SU-DHL-6 (cell line): ENCODE results near the gene CHMP1B.

Experiments
- H2AFZ ChIP-seq: fragments of 200-600 bp; sonication (generic); 2 replicates; pipeline ENCODE4 v1.6.1; 2014; ENCODE audit warnings: low read depth, mild to moderate bottlenecking, moderate library complexity, mixed read lengths, antibody characterized with exemption, low read length; ENCODE audit not compliant: severe bottlenecking
- H3F3A ChIP-seq: fragments of 200-600 bp; shearing (Covaris generic); 2 replicates; pipeline ENCODE4 v1.6.0; 2016; ENCODE audit warnings: antibody characterized with exemption, mild to moderate bottlenecking; ENCODE audit not compliant: insufficient read depth
- H3K27ac ChIP-seq: fragments of 200-600 bp; sonication (generic); 2 replicates; pipeline ENCODE4 v1.5.1; 2016; ENCODE audit warnings: low read depth, mild to moderate bottlenecking, low read length, moderate library complexity, mixed read lengths
- H3K27me3 ChIP-seq: fragments of 200-600 bp; sonication (generic), shearing (Covaris generic); 2 replicates; pipeline ENCODE4 v1.6.0; 2014; ENCODE audit warnings: mild to moderate bottlenecking, low read length
- H3K36me3 ChIP-seq: fragments of 200-600 bp; sonication (generic); 2 replicates; pipeline ENCODE4 v1.6.1; 2014; ENCODE audit warnings: mild to moderate bottlenecking, low read length, mixed read lengths
- H3K4me2 ChIP-seq: fragments of 300-600, 200-600 bp; shearing (Covaris generic), sonication (generic); 2 replicates; pipeline ENCODE4 v1.6.0; 2014; ENCODE audit warnings: low read length, low read depth, mild to moderate bottlenecking; ENCODE audit not compliant: poor library complexity, severe bottlenecking
- H3K4me3 ChIP-seq: fragments of 200-600 bp; sonication (generic); 2 replicates; pipeline ENCODE4 v1.5.1; 2014; ENCODE audit warnings: antibody characterized with exemption, low read length, mild to moderate bottlenecking, mixed read lengths; ENCODE audit not compliant: insufficient read depth, poor library complexity, severe bottlenecking
- H3K79me2 ChIP-seq: fragments of 200-600 bp; sonication (generic); 2 replicates; pipeline ENCODE4 v1.6.1; 2014; ENCODE audit warnings: mild to moderate bottlenecking, low read length, moderate library complexity; ENCODE audit not compliant: insufficient read depth
- H3K9ac ChIP-seq: fragments of 200-600 bp; sonication (generic); 2 replicates; pipeline ENCODE4 v1.7.0; 2014; ENCODE audit warnings: mild to moderate bottlenecking, low read length
- H3K9me2 ChIP-seq: fragments of 200-600 bp; sonication (generic); replicated peaks from 2 replicates; pipeline ENCODE4 v1.6.1; 2014; ENCODE audit warnings: low read length; ENCODE audit not compliant: insufficient read depth
- H3K9me3 ChIP-seq: fragments of 200-600 bp; sonication (generic); 2 replicates; pipeline ENCODE4 v1.6.1; 2014; ENCODE audit warnings: low read length, mixed read lengths; ENCODE audit not compliant: insufficient read depth
- H4K20me1 ChIP-seq: fragments of 200-600 bp; sonication (generic); 2 replicates; pipeline ENCODE4 v1.6.1; 2014; ENCODE audit warnings: low read depth, mild to moderate bottlenecking, antibody characterized with exemption, low read length, moderate library complexity, mixed read lengths
- EZH2phosphoT487 ChIP-seq: fragments of 200-600 bp; sonication (generic), shearing (Covaris generic); conservative IDR thresholded peaks from 2 replicates; pipeline ENCODE4 v1.6.1; 2018; ENCODE audit warnings: mild to moderate bottlenecking, antibody characterized with exemption, low read length, moderate library complexity, mixed read lengths
- TF ChIP-seq, protein P1 (sequence below): fragments of 200-600 bp; sonication (generic); IDR thresholded peaks from one replicate; pipeline ENCODE4 v1.5.1; 2017; ENCODE audit warnings: antibody characterized with exemption, mild to moderate bottlenecking, low read length, moderate library complexity; ENCODE audit not compliant: insufficient read depth, poor library complexity, severe bottlenecking

CHMP1B gene, protein sequence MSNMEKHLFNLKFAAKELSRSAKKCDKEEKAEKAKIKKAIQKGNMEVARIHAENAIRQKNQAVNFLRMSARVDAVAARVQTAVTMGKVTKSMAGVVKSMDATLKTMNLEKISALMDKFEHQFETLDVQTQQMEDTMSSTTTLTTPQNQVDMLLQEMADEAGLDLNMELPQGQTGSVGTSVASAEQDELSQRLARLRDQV

DNA sequence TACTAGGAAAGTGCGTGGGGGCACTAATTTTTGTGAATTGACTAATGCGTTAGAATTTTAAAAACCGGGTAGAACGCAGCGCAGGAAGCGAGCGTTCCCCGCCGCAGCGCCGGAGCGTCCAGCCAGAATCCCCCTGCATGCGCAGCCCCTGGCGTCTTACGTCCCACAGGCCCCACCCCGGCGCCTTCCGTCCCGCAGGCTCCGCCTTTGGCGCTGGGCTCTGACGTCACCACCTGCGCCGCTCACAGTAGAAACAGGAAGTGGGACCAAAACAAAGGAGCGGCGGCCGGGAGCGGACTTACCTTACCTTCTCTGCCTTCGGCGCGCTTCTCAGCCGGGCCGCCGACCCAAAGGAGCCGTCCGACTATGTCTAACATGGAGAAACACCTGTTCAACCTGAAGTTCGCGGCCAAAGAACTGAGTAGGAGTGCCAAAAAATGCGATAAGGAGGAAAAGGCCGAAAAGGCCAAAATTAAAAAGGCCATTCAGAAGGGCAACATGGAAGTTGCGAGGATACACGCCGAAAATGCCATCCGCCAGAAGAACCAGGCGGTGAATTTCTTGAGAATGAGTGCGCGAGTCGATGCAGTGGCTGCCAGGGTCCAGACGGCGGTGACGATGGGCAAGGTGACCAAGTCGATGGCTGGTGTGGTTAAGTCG is at the start of gene CHMP1B:
CHMP1B (plus strand) TSS at position 268 of the 660 bp plus-strand sequence; CDS start at position 367, 99 bp downstream.
- Histone ChIP-seq H3F3A (no peaks in the 10 kb centered on the region), H3K4me3 (peak within 1 kb of the TSS; percentile 98), H3K36me3 (no peaks in the 10 kb centered on the region), H3K79me2 (peaks cover 23% of the 10 kb centered on the region), H3K4me2 (peak within 1 kb of the TSS; percentile 97), H3K9me2 (no peaks in the 10 kb centered on the region), H2AFZ (peak within 1 kb of the TSS; percentile 97), H3K9ac (peak within 1 kb of the TSS; percentile 82), H3K27ac (peak within 1 kb of the TSS; percentile 32; the same call in 1 of the 2 replicates), H4K20me1 (no peaks in the 10 kb centered on the region), H3K9me3 (no peaks in the 10 kb centered on the region), H3K27me3 (no peaks in the 10 kb centered on the region)
- TF ChIP-seq, protein P1, sequence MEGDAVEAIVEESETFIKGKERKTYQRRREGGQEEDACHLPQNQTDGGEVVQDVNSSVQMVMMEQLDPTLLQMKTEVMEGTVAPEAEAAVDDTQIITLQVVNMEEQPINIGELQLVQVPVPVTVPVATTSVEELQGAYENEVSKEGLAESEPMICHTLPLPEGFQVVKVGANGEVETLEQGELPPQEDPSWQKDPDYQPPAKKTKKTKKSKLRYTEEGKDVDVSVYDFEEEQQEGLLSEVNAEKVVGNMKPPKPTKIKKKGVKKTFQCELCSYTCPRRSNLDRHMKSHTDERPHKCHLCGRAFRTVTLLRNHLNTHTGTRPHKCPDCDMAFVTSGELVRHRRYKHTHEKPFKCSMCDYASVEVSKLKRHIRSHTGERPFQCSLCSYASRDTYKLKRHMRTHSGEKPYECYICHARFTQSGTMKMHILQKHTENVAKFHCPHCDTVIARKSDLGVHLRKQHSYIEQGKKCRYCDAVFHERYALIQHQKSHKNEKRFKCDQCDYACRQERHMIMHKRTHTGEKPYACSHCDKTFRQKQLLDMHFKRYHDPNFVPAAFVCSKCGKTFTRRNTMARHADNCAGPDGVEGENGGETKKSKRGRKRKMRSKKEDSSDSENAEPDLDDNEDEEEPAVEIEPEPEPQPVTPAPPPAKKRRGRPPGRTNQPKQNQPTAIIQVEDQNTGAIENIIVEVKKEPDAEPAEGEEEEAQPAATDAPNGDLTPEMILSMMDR = no peak
- no peak for TF ChIP-seq EZH2phosphoT487

DNA sequence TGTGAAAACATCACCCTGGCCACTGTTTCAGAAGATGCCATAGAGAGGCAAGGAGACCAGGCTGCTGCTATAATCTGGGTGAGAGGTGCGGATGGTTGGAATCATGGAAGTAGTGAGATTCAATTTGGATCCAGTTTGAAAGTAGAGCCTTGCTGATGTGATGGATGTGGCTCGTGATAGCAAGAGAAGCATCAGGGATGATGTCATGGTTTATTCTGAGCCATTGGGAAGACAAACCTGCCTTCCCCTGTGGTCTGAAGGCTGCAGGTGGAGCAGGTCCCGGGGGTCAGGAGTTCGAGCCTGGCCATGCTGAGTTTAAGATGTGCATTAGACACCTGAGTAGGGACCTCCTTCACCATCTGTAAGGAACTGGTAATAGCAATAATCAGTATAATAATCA is 49.6 kb upstream of the CHMP1B start:
- H3K79me2 ChIP-seq = no peaks in the 10 kb centered on the region
- H3K27me3 ChIP-seq = no peaks in the 10 kb centered on the region
- TF ChIP-seq EZH2phosphoT487 = no peak
- TF ChIP-seq, protein P1 = no peak
- no peak overlapping the region for H2AFZ ChIP-seq
- no peak overlapping the region for H3K4me3 ChIP-seq
- no peaks in the 10 kb centered on the region for H3K9me2 ChIP-seq
- no peak overlapping the region for H3K9ac ChIP-seq
- no peaks in the 10 kb centered on the region for H4K20me1 ChIP-seq
- H3K27ac ChIP-seq = no peak overlapping the region
- no peak overlapping the region for H3K4me2 ChIP-seq
- no peaks in the 10 kb centered on the region for H3K9me3 ChIP-seq
- no peaks in the 10 kb centered on the region for H3F3A ChIP-seq
- H3K36me3 ChIP-seq = no peaks in the 10 kb centered on the region

DNA sequence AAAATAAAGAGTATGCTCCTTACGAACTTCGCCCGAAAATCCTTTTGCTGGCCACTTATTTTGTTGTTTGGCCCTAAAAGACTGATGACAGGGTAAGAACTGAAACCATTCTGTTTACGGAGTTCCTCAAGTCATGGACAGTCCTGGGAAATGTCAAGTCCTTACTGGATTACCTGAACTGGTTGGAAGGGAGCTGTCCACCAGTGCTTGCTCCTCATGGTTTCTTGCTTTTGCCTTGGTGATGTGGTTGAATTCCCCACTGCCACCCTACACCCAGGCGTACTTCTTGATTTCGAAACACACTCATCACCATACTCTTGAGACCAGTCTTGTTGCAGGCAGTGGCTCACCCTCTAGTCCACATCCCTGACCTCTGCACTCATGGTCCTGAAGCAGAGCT is 49.1 kb upstream of the CHMP1B start:
- H3K36me3 ChIP-seq = no peaks in the 10 kb centered on the region

More for the DNA sequence above, 49.1 kb upstream of the CHMP1B start:
- Histone ChIP-seq H3F3A (no peaks in the 10 kb centered on the region), H2AFZ (no peak overlapping the region), H3K27ac (no peak overlapping the region), H3K79me2 (no peaks in the 10 kb centered on the region), H3K9ac (no peak overlapping the region), H4K20me1 (no peaks in the 10 kb centered on the region), H3K4me3 (no peak overlapping the region), H3K27me3 (no peaks in the 10 kb centered on the region), H3K9me2 (no peaks in the 10 kb centered on the region), H3K4me2 (no peak overlapping the region), H3K9me3 (no peaks in the 10 kb centered on the region)
- no peak for TF ChIP-seq EZH2phosphoT487
- TF ChIP-seq, protein P1 = no peak
